ENCODE measurements around the gene AGPAT1.

The AGPAT1 gene

DNA sequence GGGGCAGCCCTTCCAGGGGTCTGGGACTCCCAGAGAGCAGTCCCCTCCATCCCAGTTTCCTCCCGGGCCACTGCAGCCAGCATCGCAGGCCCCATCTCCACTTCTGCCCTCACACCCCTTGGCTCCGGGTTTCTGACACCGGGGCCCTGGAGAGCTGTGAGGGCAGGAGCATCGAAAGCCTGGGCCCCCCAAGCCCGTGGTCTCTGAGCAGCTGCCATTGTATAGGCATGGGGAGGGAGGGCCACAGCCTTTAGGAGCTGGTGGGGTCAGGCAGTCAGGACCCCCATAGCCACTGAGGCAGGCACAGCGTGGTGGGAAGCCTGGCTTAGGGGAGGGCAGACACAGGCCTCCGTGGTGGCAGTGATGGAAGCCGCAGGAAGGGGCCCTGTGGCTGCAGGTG is 26.3 kb upstream of the AGPAT1 start:
- TF ChIP-seq, protein P1, sequence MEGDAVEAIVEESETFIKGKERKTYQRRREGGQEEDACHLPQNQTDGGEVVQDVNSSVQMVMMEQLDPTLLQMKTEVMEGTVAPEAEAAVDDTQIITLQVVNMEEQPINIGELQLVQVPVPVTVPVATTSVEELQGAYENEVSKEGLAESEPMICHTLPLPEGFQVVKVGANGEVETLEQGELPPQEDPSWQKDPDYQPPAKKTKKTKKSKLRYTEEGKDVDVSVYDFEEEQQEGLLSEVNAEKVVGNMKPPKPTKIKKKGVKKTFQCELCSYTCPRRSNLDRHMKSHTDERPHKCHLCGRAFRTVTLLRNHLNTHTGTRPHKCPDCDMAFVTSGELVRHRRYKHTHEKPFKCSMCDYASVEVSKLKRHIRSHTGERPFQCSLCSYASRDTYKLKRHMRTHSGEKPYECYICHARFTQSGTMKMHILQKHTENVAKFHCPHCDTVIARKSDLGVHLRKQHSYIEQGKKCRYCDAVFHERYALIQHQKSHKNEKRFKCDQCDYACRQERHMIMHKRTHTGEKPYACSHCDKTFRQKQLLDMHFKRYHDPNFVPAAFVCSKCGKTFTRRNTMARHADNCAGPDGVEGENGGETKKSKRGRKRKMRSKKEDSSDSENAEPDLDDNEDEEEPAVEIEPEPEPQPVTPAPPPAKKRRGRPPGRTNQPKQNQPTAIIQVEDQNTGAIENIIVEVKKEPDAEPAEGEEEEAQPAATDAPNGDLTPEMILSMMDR (IDR thresholded peaks at IDR 0.05; ENCODE audit: low read depth, low read length, missing control alignments): no peak
- DNase-seq: no peak
- in situ Hi-C loops (cut with HindIII; ENCODE audit: low pct_ligation_motif_present, low sequenced_read_pairs): no loop called here
- Histone ChIP-seq H3K27ac (no peak overlapping the region), H3K27me3 (replicated peaks) (no peaks in the 10 kb centered on the region), H3K4me3 (ENCODE audit: low read depth, low read length) (no peak overlapping the region), H3K36me3 (replicated peaks) (no peaks in the 10 kb centered on the region)

DNA sequence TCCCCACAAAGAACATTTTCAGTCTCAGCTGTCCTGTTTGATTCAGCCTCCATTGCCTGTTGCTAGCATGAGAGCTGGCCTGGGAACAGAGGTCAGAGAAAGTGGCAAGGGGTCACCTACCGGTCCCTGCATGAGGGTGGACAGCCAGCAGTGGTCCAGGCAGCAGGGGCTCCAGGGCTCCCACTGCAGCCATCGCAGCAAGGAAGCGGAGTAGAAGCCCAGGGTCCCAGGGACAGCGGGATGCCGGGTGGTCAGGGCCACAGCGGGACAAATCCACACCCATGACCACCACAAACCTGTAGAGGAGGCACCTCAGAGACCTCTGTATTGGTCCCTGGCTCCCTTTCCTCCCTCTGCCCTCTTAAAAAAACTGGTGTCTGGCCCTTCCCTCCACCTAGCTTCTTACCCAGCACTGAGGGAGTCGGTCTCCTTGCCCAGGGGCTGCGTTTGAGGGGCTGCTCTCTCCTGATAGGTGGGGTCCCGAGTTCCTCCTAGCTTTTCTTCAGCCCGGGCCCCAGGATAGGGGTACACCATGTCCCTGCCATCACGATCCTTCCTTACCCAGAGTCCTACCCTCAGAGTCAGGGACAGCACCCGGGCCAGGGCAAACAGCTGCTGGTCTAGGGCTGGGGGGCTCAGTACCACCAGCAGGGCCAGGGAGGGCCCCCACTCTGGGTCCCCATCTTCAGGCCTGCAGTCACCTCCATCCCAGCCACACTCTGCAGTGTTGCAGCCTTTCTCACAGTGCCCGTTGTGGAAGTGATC is 25.0 kb upstream of the AGPAT1 start:
- in situ Hi-C loops (cut with HindIII; ENCODE audit: low pct_ligation_motif_present, low sequenced_read_pairs): no loop called here
- TF ChIP-seq, protein P1 (IDR thresholded peaks at IDR 0.05; ENCODE audit: low read depth, low read length, missing control alignments): no peak

DNA sequence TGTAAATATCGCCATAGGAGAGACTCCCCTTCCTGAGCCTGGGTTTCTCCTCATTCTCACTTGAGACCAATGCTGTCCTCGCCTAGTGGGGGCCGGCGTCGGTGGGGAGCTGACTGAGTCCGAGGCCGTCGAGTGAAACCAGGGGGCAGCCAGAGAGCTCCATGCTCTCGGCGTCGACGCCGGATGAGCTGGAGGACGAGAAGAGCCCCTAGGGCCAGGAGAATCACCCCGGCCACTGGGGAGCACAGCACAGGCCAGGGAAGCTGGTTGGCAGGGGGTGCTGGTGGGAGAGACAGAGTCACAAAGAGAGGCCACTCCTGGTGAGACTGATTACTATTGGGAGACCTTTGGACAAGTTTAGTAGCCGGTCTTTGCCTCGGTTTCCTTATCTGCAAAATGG is 23.0 kb upstream of the AGPAT1 start:
- in situ Hi-C loops (cut with HindIII; ENCODE audit: low pct_ligation_motif_present, low sequenced_read_pairs): no loop called here
- DNase-seq: no peak
- Histone ChIP-seq H3K36me3 (replicated peaks) (no peaks in the 10 kb centered on the region), H3K27me3 (replicated peaks) (no peaks in the 10 kb centered on the region), H3K27ac (no peak overlapping the region), H3K4me3 (ENCODE audit: low read depth, low read length) (no peak overlapping the region)
- TF ChIP-seq, protein P1 (IDR thresholded peaks at IDR 0.05; ENCODE audit: low read depth, low read length, missing control alignments): no peak

More for the DNA sequence above, 25.0 kb upstream of the AGPAT1 start:
- H3K4me3 ChIP-seq (ENCODE audit: low read depth, low read length): no peak overlapping the region
- H3K27ac ChIP-seq: no peak overlapping the region
- H3K36me3 ChIP-seq (replicated peaks): no peaks in the 10 kb centered on the region
- DNase-seq: no peak
- no peaks in the 10 kb centered on the region for H3K27me3 ChIP-seq (replicated peaks)

DNA sequence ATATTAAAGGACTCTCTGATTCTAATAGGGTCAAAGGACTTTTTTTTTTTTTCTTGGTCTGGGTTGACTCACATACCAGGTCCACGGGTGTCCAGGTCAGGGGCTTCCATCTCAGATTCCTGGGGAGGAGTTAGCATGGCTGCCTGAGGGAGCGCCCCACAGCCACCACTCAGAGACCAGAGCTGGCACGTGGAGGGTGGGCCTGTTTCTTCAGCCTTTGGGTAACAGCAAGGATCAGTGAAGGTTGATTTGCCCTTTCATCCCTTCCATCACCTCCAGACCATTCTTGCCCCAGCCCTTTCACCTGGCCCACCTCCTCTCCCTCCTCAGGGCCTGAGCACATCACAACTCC is 22.4 kb upstream of the AGPAT1 start:
- Histone ChIP-seq H3K27me3 (replicated peaks) (no peaks in the 10 kb centered on the region), H3K36me3 (replicated peaks) (no peaks in the 10 kb centered on the region), H3K27ac (no peak overlapping the region), H3K4me3 (ENCODE audit: low read depth, low read length) (no peak overlapping the region)
- DNase-seq: no peak
- TF ChIP-seq, protein P1 (IDR thresholded peaks at IDR 0.05; ENCODE audit: low read depth, low read length, missing control alignments): no peak
- in situ Hi-C loops (cut with HindIII; ENCODE audit: low pct_ligation_motif_present, low sequenced_read_pairs): no loop called here

DNA sequence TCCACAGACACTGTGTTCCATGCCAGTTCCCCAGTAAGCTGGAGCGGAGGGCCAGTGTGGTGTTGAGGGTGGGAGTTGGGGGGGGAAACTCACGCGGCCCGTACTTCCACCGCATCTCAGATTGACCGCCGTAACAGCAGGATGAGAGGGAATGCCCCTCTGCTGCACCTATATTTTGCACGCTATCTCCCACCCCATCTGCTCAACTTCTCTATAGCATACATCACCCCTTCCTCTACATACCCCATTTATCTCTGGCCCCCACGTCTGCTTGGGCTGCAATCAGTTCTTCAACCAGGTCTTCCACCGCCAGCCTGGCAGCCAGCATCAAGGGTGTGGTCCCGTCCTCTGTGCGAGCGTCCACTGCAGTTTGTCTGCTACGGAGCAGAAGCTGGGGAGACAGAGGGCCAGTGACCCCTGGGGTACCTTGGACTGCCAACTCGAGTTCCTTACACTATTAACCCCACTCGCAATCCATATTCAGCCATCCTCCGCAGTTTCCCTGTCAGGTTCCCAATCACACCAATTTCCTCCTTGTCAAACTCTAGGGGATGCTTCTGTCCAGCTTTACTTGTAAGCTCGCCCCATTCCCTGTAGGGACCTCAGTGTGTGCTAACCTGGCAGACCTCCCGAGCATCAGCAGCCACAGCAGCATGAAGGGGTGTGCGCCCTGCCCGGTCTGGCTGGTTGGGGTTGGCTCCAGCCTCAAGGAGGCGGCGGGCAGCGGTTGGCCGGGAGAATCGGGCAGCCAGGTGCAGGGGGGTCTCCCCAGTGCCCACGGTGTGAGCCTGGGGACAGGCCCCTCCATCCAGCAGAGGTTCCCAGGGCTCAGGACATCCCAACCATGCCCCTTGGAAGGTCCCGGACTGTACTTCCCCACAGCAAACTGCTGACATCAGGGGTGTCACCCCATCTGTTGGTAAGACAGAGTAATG is 21.1 kb upstream of the AGPAT1 start:
- H3K4me3 ChIP-seq (ENCODE audit: low read depth, low read length): peak overlapping the region; percentile 80

More for the DNA sequence above, 21.1 kb upstream of the AGPAT1 start:
- DNase-seq: no peak
- H3K27me3 ChIP-seq (replicated peaks): no peaks in the 10 kb centered on the region
- TF ChIP-seq, protein P1 (IDR thresholded peaks at IDR 0.05; ENCODE audit: low read depth, low read length, missing control alignments): no peak
- peak overlapping the region; percentile 98 for H3K27ac ChIP-seq
- no peaks in the 10 kb centered on the region for H3K36me3 ChIP-seq (replicated peaks)
- in situ Hi-C loops (cut with HindIII; ENCODE audit: low pct_ligation_motif_present, low sequenced_read_pairs): no loop called here

Measured in brain microvascular endothelial cell (primary cell).